K562 (cell line): Measurements from ENCODE around the gene FLAD1. TPM values are rescaled to one million over a fixed set of nuclear protein-coding genes. Genes with fewer than 3 reads are reported as not detected.

ENCODE experiments used
- ARID2 ChIP-seq: fragments of 450-650 bp; IDR thresholded peaks from 2 replicates; pipeline ENCODE4 v1.6.1; 2017; ENCODE audit warnings: antibody characterized with exemption, mild to moderate bottlenecking
- CAMTA2 ChIP-seq: fragments of 250-450 bp; sonication (Bioruptor Pico); conservative IDR thresholded peaks from 2 replicates; pipeline ENCODE4 v1.5.1; 2022
- CBFB ChIP-seq: sonication (generic); formaldehyde crosslinking; IDR thresholded peaks from 2 replicates; pipeline ENCODE4 v1.4.0; 2020; ENCODE audit warnings: mild to moderate bottlenecking, missing genetic modification reagents
- CEBPB ChIP-seq: fragments of 450-650 bp; IDR thresholded peaks from 2 replicates; pipeline ENCODE4 v1.6.1; 2016; ENCODE audit warnings: missing genetic modification characterization, missing compliant biosample characterization
- ERF ChIP-seq: fragments of 450-650 bp; formaldehyde crosslinking; IDR thresholded peaks from 2 replicates; pipeline ENCODE4 v1.4.0; 2020; ENCODE audit warnings: mild to moderate bottlenecking, mixed read lengths
- FOXK2 ChIP-seq, 2 experiments: fragments of 450-650 bp; IDR thresholded peaks in 1 of 2; conservative IDR thresholded peaks in 1 of 2; 2 replicates each; pipeline ENCODE4 v1.6.1; 2016; ENCODE audit warnings: low read depth in 2 of 2, mild to moderate bottlenecking in 1 of 2
- GATA2 ChIP-seq: sonication (generic); formaldehyde crosslinking; IDR thresholded peaks from 2 replicates; pipeline ENCODE4 v1.4.0; 2020; ENCODE audit warnings: mild to moderate bottlenecking, missing genetic modification reagents
- GATAD2B ChIP-seq: fragments of 450-650 bp; IDR thresholded peaks from 2 replicates; pipeline ENCODE4 v1.6.1; 2017; ENCODE audit warnings: mild to moderate bottlenecking, borderline replicate concordance
- HDAC3 ChIP-seq: fragments of 450-650 bp; IDR thresholded peaks from 2 replicates; pipeline ENCODE4 v1.6.1; 2018; ENCODE audit warnings: borderline replicate concordance, mild to moderate bottlenecking, moderate library complexity; ENCODE audit not compliant: partially characterized antibody
- HDAC8 ChIP-seq: fragments of 450-650 bp; IDR thresholded peaks from 2 replicates; pipeline ENCODE4 v1.6.1; 2016; ENCODE audit warnings: mild to moderate bottlenecking, missing genetic modification characterization, moderate library complexity, missing compliant biosample characterization
- MCM2 ChIP-seq: fragments of 450-650 bp; IDR thresholded peaks from 2 replicates; pipeline ENCODE4 v1.6.1; 2017; ENCODE audit warnings: low read depth, mild to moderate bottlenecking
- MCM5 ChIP-seq: fragments of 450-650 bp; IDR thresholded peaks from 2 replicates; pipeline ENCODE4 v1.6.1; 2016; ENCODE audit warnings: low read depth
- MED1 ChIP-seq: sonication (generic); formaldehyde crosslinking; IDR thresholded peaks from 2 replicates; pipeline ENCODE4 v1.8.1; 2023; ENCODE audit warnings: missing genetic modification reagents, borderline replicate concordance
- PHB2 ChIP-seq: fragments of 450-650 bp; IDR thresholded peaks from 2 replicates; pipeline ENCODE4 v1.6.1; 2017; ENCODE audit warnings: low read depth
- RAD51 ChIP-seq: fragments of 450-650 bp; IDR thresholded peaks from 2 replicates; pipeline ENCODE4 v1.7.1; 2016; ENCODE audit warnings: low read depth, mild to moderate bottlenecking, borderline replicate concordance
- RBM34 ChIP-seq: fragments of 200-400 bp; formaldehyde crosslinking; IDR thresholded peaks from 2 replicates; pipeline ENCODE4 v1.6.1; 2018; ENCODE audit warnings: low read length, borderline replicate concordance; ENCODE audit not compliant: insufficient read depth
- SMAD3 ChIP-seq: fragments of 450-650 bp; formaldehyde crosslinking; conservative IDR thresholded peaks from 2 replicates; pipeline ENCODE4 v1.4.0; 2020; ENCODE audit warnings: mild to moderate bottlenecking
- SPI1 ChIP-seq: IDR thresholded peaks from 2 replicates; pipeline ENCODE4 v1.6.1; 2011; ENCODE audit warnings: low read depth, low read length, control low read depth, borderline replicate concordance
- SRSF1 ChIP-seq: fragments of 200-400 bp; formaldehyde crosslinking; IDR thresholded peaks from 2 replicates; pipeline ENCODE4 v1.6.1; 2017; ENCODE audit warnings: mild to moderate bottlenecking, low read depth, low read length, moderate library complexity
- STAG1 ChIP-seq: sonication (generic); formaldehyde crosslinking; IDR thresholded peaks from 2 replicates; pipeline ENCODE4 v1.5.0; 2020; ENCODE audit warnings: missing genetic modification reagents, borderline replicate concordance
- TAF15 ChIP-seq: fragments of 200-400 bp; formaldehyde crosslinking; IDR thresholded peaks from 2 replicates; pipeline ENCODE4 v1.6.1; 2017; ENCODE audit warnings: mild to moderate bottlenecking, low read depth, low read length, moderate library complexity
- TCF7L2 ChIP-seq: fragments of 150-350 bp; IDR thresholded peaks from 2 replicates; pipeline ENCODE4 v1.6.1; 2016; ENCODE audit warnings: low read depth, mild to moderate bottlenecking, low read length, moderate library complexity
- THRAP3 ChIP-seq: fragments of 450-650 bp; IDR thresholded peaks from 2 replicates; pipeline ENCODE4 v1.6.1; 2016; ENCODE audit warnings: mild to moderate bottlenecking, inconsistent platforms, borderline replicate concordance
- XRCC4 ChIP-seq: IDR thresholded peaks from one replicate; pipeline ENCODE4 v1.6.1; 2011; ENCODE audit not compliant: insufficient read depth, insufficient read length; ENCODE audit errors: extremely low read depth
- ZKSCAN8 ChIP-seq: fragments of 200-800 bp; sonication (Bioruptor generic); IDR thresholded peaks from 2 replicates; pipeline ENCODE4 v1.6.1; 2016; ENCODE audit warnings: missing genetic modification characterization, missing compliant biosample characterization
- ZNF311 ChIP-seq: fragments of 250-450 bp; sonication (Bioruptor Pico); IDR thresholded peaks from 2 replicates; pipeline ENCODE4 v1.4.0; 2020; ENCODE audit warnings: mild to moderate bottlenecking, moderate library complexity
- polyA plus RNA-seq, 8 experiments: library from polyadenylated mRNA; depleted of rRNA in 4 of 8; stranded (reverse) in 5 of 8; unstranded in 3 of 8; fragments of >200 nt; fragmentation: Nextera tagmentation in 2 of 8; fragmentation: Illumina TruSeq in 1 of 8; extraction: Ambion mirVana in 2 of 8; extraction: Trizol in 1 of 8; gene quantifications; 2 replicates each; pipeline versions ENCODE4 v1.2.1 to v1.2.3, GENCODE V29; 2011 to 2014; ENCODE audit warnings: inconsistent platforms in 1 of 8, missing spikeins in 1 of 8
- total RNA-seq, 7 experiments: library from RNA; depleted of rRNA in 6 of 7; stranded (reverse); fragments of >200 nt in 6 of 7; fragmentation: Illumina TruSeq in 2 of 7; extraction: Trizol in 2 of 7; gene quantifications; 2 replicates each; pipeline versions ENCODE4 v1.2.1 to v1.2.3, GENCODE V29; 2011 to 2021; ENCODE audit warnings: low replicate concordance in 1 of 7
- TF ChIP-seq, protein P1 (sequence below): sonication (generic); formaldehyde crosslinking; IDR thresholded peaks from 2 replicates; pipeline ENCODE4 v1.8.1; 2022; ENCODE audit warnings: missing genetic modification reagents
- TF ChIP-seq, protein P2 (sequence below): fragments of 250-450 bp; sonication (Bioruptor Pico); IDR thresholded peaks from 2 replicates; pipeline ENCODE4 v1.8.0; 2022; ENCODE audit warnings: moderate library complexity, mild to moderate bottlenecking, inconsistent platforms
- TF ChIP-seq, protein P3 (sequence below): sonication (generic); formaldehyde crosslinking; IDR thresholded peaks from 2 replicates; pipeline ENCODE4 v1.8.1; 2023; ENCODE audit warnings: mild to moderate bottlenecking, missing genetic modification reagents, moderate library complexity

FLAD1 gene
- total and polyA plus RNA-seq, 9 of the 15 experiments (the other 6 are each of a cell fraction or from before 2014, with no cell fraction given): 24.9 to 85.8 (median 67.0) TPM

DNA sequence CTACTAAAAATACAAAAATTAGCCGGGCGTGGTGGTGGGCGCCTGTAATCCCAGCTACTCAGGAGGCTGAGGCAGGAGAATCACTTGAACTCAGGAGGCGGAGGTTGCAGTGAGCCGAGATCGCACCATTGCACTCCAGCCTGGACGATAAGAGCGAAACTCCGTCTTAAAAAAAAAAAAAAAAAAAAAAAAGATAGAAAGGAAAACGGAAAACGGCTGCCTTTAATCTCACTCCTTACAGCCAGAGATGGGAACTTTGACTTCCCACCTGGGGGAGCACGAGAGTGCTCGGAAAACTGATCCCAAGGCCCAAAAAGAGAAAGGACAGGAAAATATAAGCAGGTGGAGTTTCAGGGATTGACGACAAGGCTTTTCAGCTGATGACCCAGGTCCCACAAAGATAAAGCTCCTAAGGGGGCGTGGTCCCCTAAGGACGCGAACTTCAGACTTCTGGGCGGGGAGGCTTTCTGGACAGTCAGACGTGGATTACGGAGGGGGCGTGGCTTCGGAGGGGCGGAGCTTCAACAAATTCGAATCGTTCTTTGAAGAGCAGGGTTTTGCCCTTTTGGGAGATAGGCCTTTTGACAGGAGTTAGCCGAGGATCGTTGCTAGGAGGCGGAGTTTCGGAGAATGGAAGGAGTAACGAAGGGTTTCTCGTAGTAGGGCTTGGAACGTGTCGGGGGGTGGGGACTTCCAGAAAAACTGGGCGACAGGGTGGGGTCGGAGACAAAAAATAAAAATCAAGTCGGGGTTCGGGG, 9.6 kb upstream of the FLAD1 start (continued):
- TF ChIP-seq, protein P1, sequence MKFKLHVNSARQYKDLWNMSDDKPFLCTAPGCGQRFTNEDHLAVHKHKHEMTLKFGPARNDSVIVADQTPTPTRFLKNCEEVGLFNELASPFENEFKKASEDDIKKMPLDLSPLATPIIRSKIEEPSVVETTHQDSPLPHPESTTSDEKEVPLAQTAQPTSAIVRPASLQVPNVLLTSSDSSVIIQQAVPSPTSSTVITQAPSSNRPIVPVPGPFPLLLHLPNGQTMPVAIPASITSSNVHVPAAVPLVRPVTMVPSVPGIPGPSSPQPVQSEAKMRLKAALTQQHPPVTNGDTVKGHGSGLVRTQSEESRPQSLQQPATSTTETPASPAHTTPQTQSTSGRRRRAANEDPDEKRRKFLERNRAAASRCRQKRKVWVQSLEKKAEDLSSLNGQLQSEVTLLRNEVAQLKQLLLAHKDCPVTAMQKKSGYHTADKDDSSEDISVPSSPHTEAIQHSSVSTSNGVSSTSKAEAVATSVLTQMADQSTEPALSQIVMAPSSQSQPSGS (CRISPR knock-in tag): no peak
- TF ChIP-seq HDAC8 (no peak), SRSF1 (no peak), ZNF311 (CRISPR knock-in tag) (no peak), GATA2 (peak; percentile 49), XRCC4 (no peak), ZKSCAN8 (CRISPR knock-in tag) (no peak), SMAD3 (CRISPR knock-in tag) (no peak), MCM2 (no peak), SPI1 (no peak), HDAC3 (no peak), RBM34 (no peak), TAF15 (no peak), CEBPB (tag) (no peak), GATAD2B (no peak), CAMTA2 (CRISPR knock-in tag) (no peak), ERF (CRISPR knock-in tag) (no peak), ARID2 (no peak), MED1 (CRISPR knock-in tag) (no peak), TCF7L2 (no peak), MCM5 (no peak), CBFB (CRISPR knock-in tag) (no peak), THRAP3 (peak; percentile 53; the same call in 1 of the 2 replicates), PHB2 (no peak), RAD51 (no peak), FOXK2 (conservative IDR thresholded peaks at IDR 0.05 in 1 of 2, IDR thresholded peaks at IDR 0.05 in 1 of 2; ENCODE audit: low read depth in 2 of 2) (peak; percentile 54 to 60; a peak in 3 of 4 replicates), STAG1 (CRISPR knock-in tag) (no peak)
- TF ChIP-seq, protein P2, sequence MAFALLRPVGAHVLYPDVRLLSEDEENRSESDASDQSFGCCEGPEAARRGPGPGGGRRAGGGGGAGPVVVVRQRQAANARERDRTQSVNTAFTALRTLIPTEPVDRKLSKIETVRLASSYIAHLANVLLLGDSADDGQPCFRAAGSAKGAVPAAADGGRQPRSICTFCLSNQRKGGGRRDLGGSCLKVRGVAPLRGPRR (CRISPR knock-in tag): no peak
- TF ChIP-seq, protein P3, sequence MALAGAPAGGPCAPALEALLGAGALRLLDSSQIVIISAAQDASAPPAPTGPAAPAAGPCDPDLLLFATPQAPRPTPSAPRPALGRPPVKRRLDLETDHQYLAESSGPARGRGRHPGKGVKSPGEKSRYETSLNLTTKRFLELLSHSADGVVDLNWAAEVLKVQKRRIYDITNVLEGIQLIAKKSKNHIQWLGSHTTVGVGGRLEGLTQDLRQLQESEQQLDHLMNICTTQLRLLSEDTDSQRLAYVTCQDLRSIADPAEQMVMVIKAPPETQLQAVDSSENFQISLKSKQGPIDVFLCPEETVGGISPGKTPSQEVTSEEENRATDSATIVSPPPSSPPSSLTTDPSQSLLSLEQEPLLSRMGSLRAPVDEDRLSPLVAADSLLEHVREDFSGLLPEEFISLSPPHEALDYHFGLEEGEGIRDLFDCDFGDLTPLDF (CRISPR knock-in tag): no peak
